HUES64 (cell line): ENCODE data around the gene NDUFA7.
A peak's percentile ranks its signal among the peaks of the same experiment; 100 is the strongest.

Experiments used
- H3K27ac ChIP-seq: 2 replicates; pipeline ENCODE4 v1.7.0; 2013; ENCODE audit warnings: low read depth, low read length, inconsistent platforms
- H3K27me3 ChIP-seq: 2 replicates; pipeline ENCODE4 v1.6.1; 2013; ENCODE audit warnings: mild to moderate bottlenecking, low read length; ENCODE audit not compliant: insufficient read depth
- H3K36me3 ChIP-seq: 2 replicates; pipeline ENCODE4 v1.6.1; 2013; ENCODE audit warnings: mild to moderate bottlenecking, low read length; ENCODE audit not compliant: insufficient read depth
- H3K4me1 ChIP-seq: 2 replicates; pipeline ENCODE4 v1.6.1; 2013; ENCODE audit warnings: mild to moderate bottlenecking, low read length, moderate library complexity; ENCODE audit not compliant: insufficient read depth
- H3K4me3 ChIP-seq: 2 replicates; pipeline ENCODE4 v1.5.1; 2013; ENCODE audit warnings: mild to moderate bottlenecking, low read length, moderate library complexity
- H3K9ac ChIP-seq: 2 replicates; pipeline ENCODE4 v1.6.1; 2013; ENCODE audit warnings: mild to moderate bottlenecking, low read depth, low read length
- H3K9me3 ChIP-seq: 2 replicates; pipeline ENCODE4 v1.6.1; 2013; ENCODE audit warnings: low read depth, low read length; ENCODE audit not compliant: insufficient read depth
- WGBS: fragments of 150-250, 120-280 bp; methylation state at CpG from one replicate; pipeline ENCODE4 v1.1.7; 2013; ENCODE audit warnings: missing lambda C conversion rate; 5-methylcytosine and 5-hydroxymethylcytosine counted together

Gene NDUFA7

DNA sequence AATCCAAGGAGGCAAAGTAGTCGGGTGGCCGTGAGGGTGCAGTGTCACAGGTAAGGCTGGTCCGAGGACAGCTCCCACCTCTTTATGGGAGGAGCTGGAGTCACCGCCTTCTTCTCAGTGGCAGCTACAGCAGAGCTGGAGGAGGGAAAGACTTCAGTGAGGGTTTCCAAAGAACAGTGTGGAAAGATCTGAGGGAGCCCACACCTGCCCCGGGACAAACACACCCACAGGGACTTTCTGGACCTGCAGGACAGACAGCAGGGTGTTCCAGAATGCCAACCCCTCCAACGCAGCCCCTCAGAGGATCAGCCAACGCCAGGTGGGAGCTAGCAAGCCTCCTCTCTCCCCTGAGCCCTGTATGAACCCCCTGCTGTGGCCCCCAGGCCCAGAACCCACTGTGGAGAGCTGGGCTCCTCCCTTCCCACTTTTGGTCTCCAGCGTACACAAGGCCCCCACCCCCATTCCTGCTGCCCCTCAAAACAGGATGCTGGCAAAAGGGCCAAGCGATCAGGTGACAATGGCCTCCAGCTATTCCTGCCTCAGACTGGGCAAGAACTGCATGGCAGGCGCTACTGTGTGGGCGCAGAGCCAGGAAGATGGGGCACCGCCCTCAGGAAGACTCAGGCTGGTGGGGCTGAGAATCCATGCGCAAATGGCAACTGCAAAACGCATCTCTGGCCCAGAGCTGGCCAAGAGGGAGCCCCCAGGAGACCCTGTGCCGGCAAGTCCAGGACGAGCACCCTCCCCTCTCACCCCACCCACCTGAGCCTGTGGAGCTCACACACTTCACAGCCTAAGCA is 9.5 kb downstream of the NDUFA7 start:
- H3K9ac ChIP-seq: no peak overlapping the region
- WGBS: 89% methylated on average over 14 of the region's 16 CpGs
- no peaks in the 10 kb centered on the region for H3K27me3 ChIP-seq
- no peak overlapping the region for H3K4me3 ChIP-seq
- H3K9me3 ChIP-seq: no peaks in the 10 kb centered on the region
- H3K27ac ChIP-seq: no peak overlapping the region
- H3K4me1 ChIP-seq: 0 out of 2 replicates have a peak, but pooled peaks cover 3% of the 10 kb centered on the region
- peaks cover 61% of the 10 kb centered on the region for H3K36me3 ChIP-seq

- H3K9me3 ChIP-seq: no peaks in the 10 kb centered on the region
- peaks cover 50% of the 10 kb centered on the region for H3K36me3 ChIP-seq
- WGBS: 97% methylated on average over 17 of the region's 17 CpGs
- no peak overlapping the region for H3K9ac ChIP-seq
- no peak overlapping the region for H3K4me3 ChIP-seq
- H3K27ac ChIP-seq: no peak overlapping the region
- H3K27me3 ChIP-seq: no peaks in the 10 kb centered on the region
- 0 out of 2 replicates have a peak, but pooled peaks cover 3% of the 10 kb centered on the region for H3K4me1 ChIP-seq
Measured at GRCh38 chr19:8310342-8311055, 10.7 kb downstream of the NDUFA7 start.

DNA sequence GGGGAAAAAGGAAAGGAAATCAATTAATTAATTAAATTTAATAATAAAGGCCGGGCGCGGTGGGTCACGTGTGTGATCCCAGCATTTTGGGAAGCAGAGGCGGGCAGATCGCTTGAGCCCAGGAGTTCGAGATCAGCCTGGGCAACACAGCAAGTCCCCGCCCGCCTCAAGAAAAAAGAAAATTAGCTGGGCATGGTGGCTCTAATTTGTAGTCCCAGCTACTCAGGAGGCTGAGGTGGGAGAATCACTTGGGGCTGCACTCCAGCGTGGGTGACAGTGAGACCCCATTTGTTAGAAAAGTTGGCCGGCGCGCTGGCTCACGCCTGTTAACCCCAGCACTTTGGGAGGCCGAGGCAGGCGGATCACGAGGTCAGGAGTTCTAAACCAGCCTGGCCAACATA is 12.3 kb downstream of the NDUFA7 start:
- 66% methylated on average over 17 of the region's 17 CpGs for WGBS
- H3K27ac ChIP-seq: no peak overlapping the region
- H3K36me3 ChIP-seq: peaks cover 36% of the 10 kb centered on the region
- no peaks in the 10 kb centered on the region for H3K9me3 ChIP-seq
- no peaks in the 10 kb centered on the region for H3K27me3 ChIP-seq
- no peak overlapping the region for H3K9ac ChIP-seq
- peak overlapping the region; percentile 79 for H3K4me3 ChIP-seq
- H3K4me1 ChIP-seq: 0 out of 2 replicates have a peak, but pooled peaks cover 3% of the 10 kb centered on the region

DNA sequence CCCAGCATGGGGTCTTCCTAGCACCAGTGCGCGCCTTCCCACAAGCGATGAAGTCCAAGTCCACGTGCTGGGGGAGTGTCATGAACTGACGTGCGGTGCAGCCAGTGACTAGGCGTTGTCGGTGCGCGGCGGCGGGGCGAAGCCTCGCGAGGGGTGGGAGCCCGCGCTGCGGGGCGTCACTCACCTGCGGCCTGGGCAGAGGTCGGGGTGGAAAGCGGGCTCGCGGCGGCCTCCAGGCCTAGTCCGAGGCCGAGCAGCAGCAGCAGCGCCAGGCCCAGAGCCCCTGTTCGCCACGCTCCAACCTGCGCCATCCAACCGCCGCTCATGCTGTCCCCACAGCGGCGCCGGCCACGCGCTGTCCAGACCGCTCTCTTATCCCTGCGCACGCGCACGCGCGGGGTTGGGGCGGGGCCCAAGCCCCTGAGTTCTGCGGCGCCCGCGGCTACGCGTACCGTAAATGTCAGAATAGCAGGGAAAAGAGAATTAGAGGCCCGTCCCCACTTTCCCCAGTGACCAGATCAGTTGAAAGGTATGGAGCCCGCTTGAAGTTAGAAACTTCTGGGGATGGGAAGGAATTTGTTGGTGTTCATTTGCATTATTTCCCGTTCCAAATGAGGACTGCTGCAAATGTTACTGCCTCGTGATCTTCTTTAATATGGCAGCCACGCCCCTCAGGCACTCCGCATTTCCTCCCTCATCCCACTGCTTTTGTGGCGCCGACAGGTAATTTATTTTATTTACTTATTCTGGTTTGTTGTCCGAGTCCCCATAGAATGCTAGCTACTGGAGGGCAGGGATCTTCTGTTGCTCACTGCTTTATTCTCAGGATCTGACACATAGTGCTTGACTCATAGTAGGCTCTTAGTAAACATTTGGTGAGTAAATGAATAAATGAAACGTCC is 13.0 kb downstream of the NDUFA7 start, which contains the start of gene CD320:
TSS of gene CD320 (minus strand) at position 394 of the 902 bp plus-strand sequence. CDS start at position 326, 68 bp downstream.
- peak within 1 kb of the TSS; percentile 79 for H3K4me3 ChIP-seq
- 0 out of 2 replicates have a peak, but pooled peaks cover 3% of the 10 kb centered on the region for H3K4me1 ChIP-seq
- WGBS: 1% methylated on average over 61 of the region's 63 CpGs

GRCh38 chr19:8307400-8307964 is 13.7 kb downstream of the NDUFA7 start:
- H3K36me3 ChIP-seq: peaks cover 34% of the 10 kb centered on the region
- H3K4me3 ChIP-seq: peak overlapping the region; percentile 79
- H3K9me3 ChIP-seq: no peaks in the 10 kb centered on the region
- 7% methylated on average over 24 of the region's 24 CpGs for WGBS
- H3K27ac ChIP-seq: no peak overlapping the region
- 0 out of 2 replicates have a peak, but pooled peaks cover 3% of the 10 kb centered on the region for H3K4me1 ChIP-seq
- H3K27me3 ChIP-seq: no peaks in the 10 kb centered on the region
- peak overlapping the region; percentile 87 for H3K9ac ChIP-seq

More for the DNA sequence above, 13.0 kb downstream of the NDUFA7 start, which contains the start of gene CD320:
- Histone ChIP-seq H3K9ac (peak within 1 kb of the TSS; percentile 87), H3K27ac (peak within 1 kb of the TSS; percentile 82), H3K27me3 (no peaks in the 10 kb centered on the region), H3K36me3 (peaks cover 34% of the 10 kb centered on the region), H3K9me3 (no peaks in the 10 kb centered on the region)

DNA sequence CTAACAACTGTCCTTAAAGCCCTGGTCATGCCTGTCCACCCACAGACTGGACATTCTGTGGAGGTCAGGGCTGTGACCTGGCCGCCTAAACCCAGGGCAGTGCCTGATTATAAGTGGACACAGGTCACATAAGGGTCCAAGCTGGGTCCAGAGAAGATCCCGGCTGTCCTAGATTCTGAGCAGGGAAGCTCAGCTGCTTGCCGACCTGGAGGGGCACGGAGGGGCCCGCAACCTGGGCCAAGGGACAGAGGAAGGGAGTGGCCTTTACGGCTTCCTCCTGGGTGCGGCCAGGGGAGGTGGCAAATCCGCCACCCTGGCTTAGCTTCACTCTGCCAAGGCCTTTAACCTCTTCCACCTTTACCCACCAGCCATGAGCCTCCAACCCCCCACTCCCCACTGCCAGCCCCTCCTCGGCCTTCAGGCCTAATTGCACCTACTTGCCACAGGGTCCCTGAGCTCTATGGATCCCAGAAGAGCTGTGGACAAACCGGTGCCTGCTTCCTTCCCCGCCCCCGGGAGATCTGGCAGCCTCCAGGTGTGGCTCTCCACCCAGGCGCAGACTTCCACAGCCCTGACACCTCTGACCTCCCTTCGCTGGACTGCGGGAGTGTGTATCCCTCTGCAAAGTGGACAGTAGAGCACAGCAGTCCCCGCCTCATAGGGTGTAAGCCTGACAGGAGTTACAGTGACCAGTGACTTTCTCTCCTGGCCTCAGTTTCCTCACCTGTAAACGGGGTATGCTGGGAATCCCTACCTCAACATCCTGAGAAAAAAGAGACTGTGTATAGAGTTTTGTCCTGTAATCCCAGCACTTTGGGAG is 14.7 kb downstream of the NDUFA7 start:
- WGBS: 89% methylated on average over 17 of the region's 17 CpGs
- Histone ChIP-seq H3K4me3 (peak overlapping the region; percentile 79; the same call in 1 of the 2 replicates), H3K9me3 (no peaks in the 10 kb centered on the region), H3K9ac (no peak overlapping the region), H3K27me3 (no peaks in the 10 kb centered on the region), H3K36me3 (peaks cover 34% of the 10 kb centered on the region), H3K4me1 (0 out of 2 replicates have a peak, but pooled peaks cover 3% of the 10 kb centered on the region), H3K27ac (no peak overlapping the region)

DNA sequence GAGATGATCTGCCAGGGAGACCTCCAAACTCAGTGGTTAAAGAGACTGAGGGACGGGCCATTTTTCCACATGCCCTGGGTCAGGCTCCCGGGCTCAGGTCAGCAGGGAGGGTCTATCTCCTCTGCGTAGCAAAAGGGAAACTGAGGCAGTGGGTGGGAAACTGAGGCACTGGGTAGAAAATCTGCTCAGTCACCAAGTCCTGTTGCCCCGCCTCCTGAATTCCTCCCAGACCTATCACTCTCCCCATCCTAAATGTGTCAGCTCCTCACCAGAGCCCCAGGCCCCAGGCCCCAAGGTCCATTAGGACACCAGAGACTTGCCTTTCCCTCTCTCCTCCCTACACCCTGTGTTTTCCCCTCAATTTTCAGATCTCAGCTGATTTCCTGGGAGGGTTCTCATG is 15.4 kb downstream of the NDUFA7 start:
- peaks cover 27% of the 10 kb centered on the region for H3K36me3 ChIP-seq
- no peak overlapping the region for H3K27ac ChIP-seq
- H3K9ac ChIP-seq: no peak overlapping the region
- WGBS: 73% methylated on average over 4 of the region's 4 CpGs
- H3K9me3 ChIP-seq: no peaks in the 10 kb centered on the region
- H3K27me3 ChIP-seq: no peaks in the 10 kb centered on the region
- 0 out of 2 replicates have a peak, but pooled peaks cover 3% of the 10 kb centered on the region for H3K4me1 ChIP-seq
- no peak overlapping the region for H3K4me3 ChIP-seq

GRCh38 chr19:8304841-8305621 is 16.1 kb downstream of the NDUFA7 start:
- Histone ChIP-seq H3K36me3 (peaks cover 23% of the 10 kb centered on the region), H3K27ac (no peak overlapping the region), H3K9ac (no peak overlapping the region), H3K4me1 (0 out of 2 replicates have a peak, but pooled peaks cover 3% of the 10 kb centered on the region), H3K9me3 (no peaks in the 10 kb centered on the region), H3K27me3 (no peaks in the 10 kb centered on the region), H3K4me3 (no peak overlapping the region)
- WGBS: 70% methylated on average over 33 of the region's 33 CpGs

DNA sequence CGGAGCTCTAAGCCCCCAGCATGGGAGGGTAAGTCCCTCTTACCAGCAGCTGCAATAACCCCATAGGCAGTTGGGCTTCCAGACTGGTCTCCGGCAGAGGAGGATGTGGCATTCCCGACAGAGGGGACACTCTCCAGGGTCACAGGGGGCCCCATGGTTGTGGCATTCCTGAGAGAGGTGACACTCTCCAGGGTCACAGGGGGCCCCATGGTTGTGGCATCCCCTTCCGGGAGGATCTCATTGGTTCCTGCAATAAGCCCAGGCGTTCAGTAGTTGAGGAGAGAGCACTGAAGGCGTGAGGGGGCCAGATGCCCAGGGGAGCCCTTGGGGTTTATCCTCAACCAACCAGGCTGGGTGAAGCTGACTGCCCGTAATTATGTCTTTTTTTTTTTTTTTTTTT is 18.4 kb downstream of the NDUFA7 start:
- Histone ChIP-seq H3K27me3 (no peaks in the 10 kb centered on the region), H3K9me3 (no peaks in the 10 kb centered on the region), H3K4me1 (no peaks in the 10 kb centered on the region), H3K4me3 (no peak overlapping the region), H3K36me3 (peaks cover 18% of the 10 kb centered on the region), H3K27ac (no peak overlapping the region), H3K9ac (no peak overlapping the region)
- WGBS: 95% methylated on average over 7 of the region's 7 CpGs
